ENCODE results near the gene RLBP1.

DNA sequence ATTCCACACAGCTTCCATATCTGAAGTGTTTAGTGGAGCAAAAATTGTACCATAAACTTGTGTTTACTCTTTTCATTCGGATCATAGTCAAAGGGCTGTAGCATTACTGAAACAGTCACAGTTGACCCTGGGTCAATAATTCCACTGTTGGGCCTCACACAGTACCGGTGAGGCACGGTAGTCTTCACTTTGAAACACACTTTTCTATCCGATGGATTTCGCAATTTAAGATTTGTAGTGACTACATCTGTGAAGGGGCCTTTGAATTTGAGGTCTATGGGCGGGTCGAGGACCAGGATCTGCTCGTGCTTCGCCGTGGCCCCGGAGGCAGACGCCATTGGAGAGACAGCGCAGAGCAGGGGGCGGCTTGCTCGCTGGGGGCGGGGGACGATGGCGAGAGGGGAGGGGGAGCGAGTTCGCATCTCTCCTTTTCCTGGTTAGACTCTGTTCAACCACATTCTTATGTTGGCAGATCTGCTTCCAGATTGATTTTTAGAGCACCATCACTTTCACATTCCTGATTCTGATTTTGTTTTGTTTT is 19.8 kb downstream of the RLBP1 start:
- TF ChIP-seq, protein P1, sequence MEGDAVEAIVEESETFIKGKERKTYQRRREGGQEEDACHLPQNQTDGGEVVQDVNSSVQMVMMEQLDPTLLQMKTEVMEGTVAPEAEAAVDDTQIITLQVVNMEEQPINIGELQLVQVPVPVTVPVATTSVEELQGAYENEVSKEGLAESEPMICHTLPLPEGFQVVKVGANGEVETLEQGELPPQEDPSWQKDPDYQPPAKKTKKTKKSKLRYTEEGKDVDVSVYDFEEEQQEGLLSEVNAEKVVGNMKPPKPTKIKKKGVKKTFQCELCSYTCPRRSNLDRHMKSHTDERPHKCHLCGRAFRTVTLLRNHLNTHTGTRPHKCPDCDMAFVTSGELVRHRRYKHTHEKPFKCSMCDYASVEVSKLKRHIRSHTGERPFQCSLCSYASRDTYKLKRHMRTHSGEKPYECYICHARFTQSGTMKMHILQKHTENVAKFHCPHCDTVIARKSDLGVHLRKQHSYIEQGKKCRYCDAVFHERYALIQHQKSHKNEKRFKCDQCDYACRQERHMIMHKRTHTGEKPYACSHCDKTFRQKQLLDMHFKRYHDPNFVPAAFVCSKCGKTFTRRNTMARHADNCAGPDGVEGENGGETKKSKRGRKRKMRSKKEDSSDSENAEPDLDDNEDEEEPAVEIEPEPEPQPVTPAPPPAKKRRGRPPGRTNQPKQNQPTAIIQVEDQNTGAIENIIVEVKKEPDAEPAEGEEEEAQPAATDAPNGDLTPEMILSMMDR (IDR thresholded peaks at IDR 0.05 in 8 of 11, conservative IDR thresholded peaks at IDR 0.05 in 3 of 11), result no peak
- no peak for TF ChIP-seq POLR2A (IDR thresholded peaks at IDR 0.05)
